BLaER1 treated with 17β-estradiol and CSF1 and Interleukin-3, amounts not matched to agents 10 nM and 100 nM (cell line): Measurements from ENCODE around the gene OPA1.

ENCODE experiments used
- H3K27ac ChIP-seq, 11 experiments: shearing (Covaris generic); formaldehyde crosslinking; 2 replicates each; pipeline ENCODE4 v1.8.1; 2022
- H3K27me3 ChIP-seq, 11 experiments: shearing (Covaris generic); formaldehyde crosslinking; 2 replicates each; pipeline ENCODE4 v1.8.1; 2022
- H3K36me3 ChIP-seq, 11 experiments: shearing (Covaris generic); formaldehyde crosslinking; 2 replicates each; pipeline ENCODE4 v1.8.1; 2022
- H3K4me1 ChIP-seq, 10 experiments: shearing (Covaris generic); formaldehyde crosslinking; 2 replicates each; pipeline ENCODE4 v1.8.1; 2022
- H3K4me2 ChIP-seq, 11 experiments: shearing (Covaris generic); formaldehyde crosslinking; 2 replicates each; pipeline ENCODE4 v1.8.1; 2022
- H3K4me3 ChIP-seq, 10 experiments: shearing (Covaris generic); formaldehyde crosslinking; 2 replicates each; pipeline ENCODE4 v1.8.1; 2022
- H3K9ac ChIP-seq, 11 experiments: shearing (Covaris generic); formaldehyde crosslinking; 2 replicates each; pipeline ENCODE4 v1.8.1; 2022
- H3K9me3 ChIP-seq, 11 experiments: shearing (Covaris generic); formaldehyde crosslinking; replicated peaks in 1 of 11; 2 replicates each; pipeline ENCODE4 v1.8.1; 2022
- H4K20me1 ChIP-seq, 11 experiments: shearing (Covaris generic); formaldehyde crosslinking; 2 replicates each; pipeline ENCODE4 v1.8.1; 2022
- Cebpa-rat ChIP-seq, 11 experiments: shearing (Covaris generic); IDR thresholded peaks; 2 replicates each; pipeline ENCODE4 v1.8.1; 2022

The OPA1 gene

DNA sequence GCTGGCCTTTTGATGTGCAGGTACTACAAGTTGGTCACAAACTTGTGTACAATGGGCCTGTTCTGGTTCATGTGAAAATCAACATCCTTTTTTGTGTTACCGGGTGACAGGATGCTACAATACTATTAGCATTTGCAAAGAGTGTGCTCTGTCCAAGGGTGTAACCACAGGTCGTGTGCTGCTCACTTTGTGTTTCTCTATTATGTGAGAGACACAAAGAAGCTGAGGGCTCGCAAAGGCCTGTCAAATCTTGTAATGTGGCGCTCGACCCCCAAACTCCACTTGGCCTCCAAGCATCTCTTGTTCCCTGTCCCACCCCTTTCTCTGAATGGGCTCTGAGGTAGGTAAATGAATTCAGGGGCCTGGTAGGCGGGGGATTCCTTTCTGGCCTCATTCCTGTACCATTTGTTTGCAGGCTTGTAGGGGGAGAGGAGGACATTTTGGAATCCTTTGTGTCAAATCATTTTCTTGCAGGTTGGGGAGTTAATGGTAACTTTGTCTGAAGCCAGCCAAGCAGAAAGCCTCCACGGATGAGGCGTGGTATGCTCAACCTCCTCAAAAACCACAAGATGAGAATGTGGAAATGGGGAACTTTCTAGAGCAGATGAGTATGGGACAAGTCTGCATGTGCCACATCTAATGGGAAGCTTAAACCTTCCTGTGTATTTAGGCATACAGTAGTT, 109.1 kb downstream of the OPA1 start:
- Histone ChIP-seq H3K4me1 (peaks cover 19 to 29% (median 24%) of the 10 kb centered on the region in 10 experiments), H3K4me2 (peak overlapping the region; percentile 54 to 86 (median 71)), H4K20me1 (peaks cover 0 to 5% (median 0%) of the 10 kb centered on the region in 11 experiments; a peak in 1 of 22 replicates), H3K9me3 (peaks cover 0 to 6% (median 0%) of the 10 kb centered on the region in 11 experiments; a peak in 1 of 22 replicates), H3K36me3 (peaks cover 10 to 47% (median 25%) of the 10 kb centered on the region in 11 experiments; a peak in 20 of 22 replicates), H3K4me3 (no peak overlapping the region), H3K27ac (peak overlapping the region in 9 of 11 experiments; percentile 45 to 80 (median 72); a peak in 18 of 22 replicates), H3K27me3 (no peaks in the 10 kb centered on the region), H3K9ac (peak overlapping the region in 6 of 11 experiments; percentile 29 to 58 (median 52); a peak in 10 of 22 replicates)
- TF ChIP-seq Cebpa-rat (IDR thresholded peaks at IDR 0.05), result no peak

GRCh38 chr3:193702967-193703366, 110.0 kb downstream of the OPA1 start:
- H3K9me3 ChIP-seq, result peaks cover 0 to 6% (median 0%) of the 10 kb centered on the region in 11 experiments; a peak in 1 of 22 replicates
- H3K27ac ChIP-seq, result peak overlapping the region in 2 of 11 experiments; percentile 68 to 77; a peak in 2 of 22 replicates

DNA sequence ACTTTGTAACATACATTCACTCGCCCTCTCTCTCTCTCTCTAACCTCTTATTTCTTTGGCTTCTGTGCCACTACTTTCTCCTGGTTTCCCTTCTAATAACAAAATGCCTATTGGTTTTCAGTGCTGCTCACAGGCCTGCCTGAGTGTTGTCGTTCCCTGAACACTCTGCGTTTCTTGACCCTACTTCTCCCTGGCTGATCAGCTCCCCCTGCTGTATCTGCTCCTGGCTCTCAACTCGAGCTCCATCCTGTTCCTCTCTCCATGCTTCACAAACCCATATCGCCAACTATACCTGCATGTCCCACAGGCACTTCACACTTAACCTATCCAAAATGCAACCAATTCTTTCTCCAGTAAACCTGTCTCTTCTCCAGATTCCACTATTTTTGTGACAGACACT, 111.4 kb downstream of the OPA1 start:
- H3K9me3 ChIP-seq, result peaks cover 0 to 6% (median 0%) of the 10 kb centered on the region in 11 experiments; a peak in 1 of 22 replicates
- H3K4me2 ChIP-seq, result no peak overlapping the region; a peak in 1 of 22 replicates
- H4K20me1 ChIP-seq, result peaks cover 0 to 5% (median 0%) of the 10 kb centered on the region in 11 experiments; a peak in 1 of 22 replicates
- H3K9ac ChIP-seq, result no peak overlapping the region
- H3K27ac ChIP-seq, result no peak overlapping the region
- H3K4me1 ChIP-seq, result peaks cover 19 to 29% (median 24%) of the 10 kb centered on the region in 10 experiments
- H3K27me3 ChIP-seq, result no peaks in the 10 kb centered on the region
- H3K36me3 ChIP-seq, result peaks cover 4 to 26% (median 15%) of the 10 kb centered on the region in 11 experiments; a peak in 17 of 22 replicates
- TF ChIP-seq Cebpa-rat (IDR thresholded peaks at IDR 0.05), result no peak
- no peak overlapping the region for H3K4me3 ChIP-seq

More at GRCh38 chr3:193702967-193703366, 110.0 kb downstream of the OPA1 start:
- Histone ChIP-seq H3K4me1 (peaks cover 19 to 29% (median 24%) of the 10 kb centered on the region in 10 experiments), H3K36me3 (peaks cover 8 to 38% (median 22%) of the 10 kb centered on the region in 11 experiments; a peak in 18 of 22 replicates), H3K4me2 (peak overlapping the region in 10 of 11 experiments; percentile 54 to 86 (median 70); a peak in 20 of 22 replicates), H3K27me3 (no peaks in the 10 kb centered on the region), H3K4me3 (no peak overlapping the region), H3K9ac (no peak overlapping the region), H4K20me1 (peaks cover 0 to 5% (median 0%) of the 10 kb centered on the region in 11 experiments; a peak in 1 of 22 replicates)
- TF ChIP-seq Cebpa-rat (IDR thresholded peaks at IDR 0.05), result no peak

GRCh38 chr3:193708270-193708669, 115.3 kb downstream of the OPA1 start:
- no peak overlapping the region for H3K4me2 ChIP-seq
- H3K9me3 ChIP-seq, result peaks cover 2 to 8% (median 4%) of the 10 kb centered on the region in 11 experiments; a peak in 17 of 22 replicates
- no peak overlapping the region for H3K27ac ChIP-seq
- no peak overlapping the region for H3K9ac ChIP-seq
- H3K36me3 ChIP-seq, result peaks cover 0 to 9% (median 0%) of the 10 kb centered on the region in 11 experiments; a peak in 1 of 22 replicates
- TF ChIP-seq Cebpa-rat (IDR thresholded peaks at IDR 0.05), result no peak
- H3K4me1 ChIP-seq, result peaks cover 1 to 6% (median 4%) of the 10 kb centered on the region in 10 experiments; a peak in 18 of 20 replicates
- H3K4me3 ChIP-seq, result no peak overlapping the region
- H4K20me1 ChIP-seq, result no peaks in the 10 kb centered on the region; a peak in 1 of 22 replicates
- no peaks in the 10 kb centered on the region for H3K27me3 ChIP-seq

- Histone ChIP-seq H3K9ac (no peak overlapping the region), H3K36me3 (peaks cover 0 to 12% (median 6%) of the 10 kb centered on the region in 11 experiments; a peak in 9 of 22 replicates), H3K4me2 (no peak overlapping the region), H4K20me1 (no peaks in the 10 kb centered on the region; a peak in 1 of 22 replicates), H3K27ac (no peak overlapping the region), H3K27me3 (no peaks in the 10 kb centered on the region), H3K9me3 (peaks cover 25 to 30% (median 26%) of the 10 kb centered on the region in 11 experiments), H3K4me1 (no peaks in the 10 kb centered on the region), H3K4me3 (no peak overlapping the region)
- no peak for TF ChIP-seq Cebpa-rat (IDR thresholded peaks at IDR 0.05)
These were observed 117.5 kb downstream of the OPA1 start for GRCh38 chr3:193710286-193711165.

DNA sequence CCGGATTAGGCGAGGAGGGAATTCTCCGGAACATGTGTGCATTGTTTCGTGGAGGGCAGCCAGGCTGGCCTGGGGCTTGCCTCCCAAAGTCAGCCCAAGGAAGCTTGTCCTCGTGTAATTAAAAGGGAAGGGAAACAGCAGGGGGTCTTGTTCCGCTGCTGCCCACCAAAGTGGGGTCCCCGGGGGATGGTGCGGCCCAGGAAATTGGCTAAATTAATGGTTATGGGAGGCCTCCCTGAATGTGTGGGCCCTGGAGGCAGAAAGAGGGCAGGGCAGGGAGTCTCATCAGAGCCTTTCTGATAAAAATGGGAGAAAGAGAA, 118.1 kb downstream of the OPA1 start:
- Histone ChIP-seq H3K4me2 (no peak overlapping the region), H3K27me3 (no peaks in the 10 kb centered on the region), H3K9ac (no peak overlapping the region), H3K4me3 (no peak overlapping the region), H3K4me1 (peaks cover 3 to 5% (median 4%) of the 10 kb centered on the region in 10 experiments), H4K20me1 (no peaks in the 10 kb centered on the region; a peak in 1 of 22 replicates), H3K9me3 (peaks cover 28 to 36% (median 32%) of the 10 kb centered on the region in 11 experiments), H3K36me3 (peaks cover 0 to 14% (median 6%) of the 10 kb centered on the region in 11 experiments; a peak in 9 of 22 replicates), H3K27ac (no peak overlapping the region)
- no peak for TF ChIP-seq Cebpa-rat (IDR thresholded peaks at IDR 0.05)

GRCh38 chr3:193711523-193711963, 118.5 kb downstream of the OPA1 start:
- Histone ChIP-seq H4K20me1 (no peaks in the 10 kb centered on the region; a peak in 1 of 22 replicates), H3K4me1 (peaks cover 7 to 9% (median 8%) of the 10 kb centered on the region in 10 experiments), H3K4me3 (no peak overlapping the region), H3K9ac (no peak overlapping the region), H3K27me3 (no peaks in the 10 kb centered on the region), H3K27ac (no peak overlapping the region), H3K9me3 (peaks cover 28 to 36% (median 32%) of the 10 kb centered on the region in 11 experiments), H3K36me3 (peaks cover 0 to 14% (median 6%) of the 10 kb centered on the region in 11 experiments; a peak in 9 of 22 replicates), H3K4me2 (no peak overlapping the region)
- no peak for TF ChIP-seq Cebpa-rat (IDR thresholded peaks at IDR 0.05)

DNA sequence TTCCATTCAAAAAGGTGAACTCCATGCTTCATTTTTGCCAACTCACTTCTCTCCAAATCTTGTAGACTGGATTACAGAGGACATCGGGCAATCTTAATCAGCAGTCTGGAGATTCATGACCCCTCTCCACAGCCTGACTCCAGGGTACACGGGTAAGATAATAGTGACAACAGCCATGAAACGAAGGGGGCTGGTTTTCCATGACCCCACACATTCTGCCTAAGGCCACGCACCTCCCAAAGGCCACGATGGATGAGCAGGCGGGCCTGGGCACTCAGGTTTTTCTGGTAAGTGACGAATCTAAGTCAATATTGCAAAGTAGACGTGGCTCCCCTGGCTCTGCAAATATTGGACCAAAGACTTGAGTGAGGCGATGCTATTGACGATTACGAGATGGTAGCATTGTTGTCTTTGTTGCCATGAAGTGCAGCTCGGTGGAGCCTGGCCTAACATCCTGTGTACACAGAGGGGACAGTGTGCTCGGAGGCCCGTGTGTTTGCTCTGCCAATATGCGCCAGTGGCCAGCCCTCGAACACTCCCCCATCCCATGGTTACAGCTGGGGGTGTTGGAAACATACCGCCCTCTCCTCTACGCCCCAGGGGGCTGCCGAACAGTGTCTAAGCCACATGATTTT, 119.1 kb downstream of the OPA1 start:
- H3K27me3 ChIP-seq, result no peaks in the 10 kb centered on the region
- peaks cover 10 to 15% (median 11%) of the 10 kb centered on the region in 10 experiments for H3K4me1 ChIP-seq
- no peak overlapping the region for H3K4me3 ChIP-seq
- H3K9ac ChIP-seq, result no peak overlapping the region
- H4K20me1 ChIP-seq, result no peaks in the 10 kb centered on the region; a peak in 1 of 22 replicates
- no peak for TF ChIP-seq Cebpa-rat (IDR thresholded peaks at IDR 0.05)
- H3K9me3 ChIP-seq, result peaks cover 28 to 42% (median 34%) of the 10 kb centered on the region in 11 experiments
- H3K36me3 ChIP-seq, result peaks cover 0 to 14% (median 6%) of the 10 kb centered on the region in 11 experiments; a peak in 9 of 22 replicates
- H3K27ac ChIP-seq, result no peak overlapping the region
- no peak overlapping the region for H3K4me2 ChIP-seq
